Stimulated activated CD4-positive, alpha-beta T cell treated with anti-CD3 and anti-CD28 coated beads, TNF-alpha, amount 100 ng/mL, for 48 hours (primary cell): ENCODE results near the gene IFT74.

Experiments
- DNase-seq, 3 donors: peaks; one replicate each; pipeline ENCODE4 v3.0.0-alpha.2; 2020; ENCODE audit warnings: low read depth in 3 of 3

Gene IFT74

GRCh38 chr9:26974927-26975326, 18.7 kb downstream of the IFT74 start:
- no peak for DNase-seq

GRCh38 chr9:26975728-26976707, 19.8 kb downstream of the IFT74 start:
- DNase-seq, result no peak

DNA sequence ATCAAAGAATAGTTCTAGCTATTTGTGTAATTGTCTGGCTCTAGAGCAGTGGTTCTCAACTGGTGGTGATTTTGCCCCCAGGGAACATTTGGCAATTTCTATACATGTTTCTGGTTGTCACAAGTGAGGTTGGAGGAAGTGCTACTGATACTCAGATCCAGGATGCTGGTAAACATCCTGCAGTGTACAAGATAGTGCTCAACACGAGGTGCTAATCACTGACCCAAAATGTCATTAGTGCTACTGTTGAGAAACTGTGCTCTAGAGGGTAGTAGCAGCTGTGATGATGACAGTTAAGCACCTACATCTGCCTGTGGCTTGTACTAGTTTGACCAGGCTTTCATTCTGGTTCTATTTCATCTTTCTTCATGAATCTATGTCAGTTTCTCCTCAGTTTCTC, 27.1 kb downstream of the IFT74 start:
- DNase-seq, result no peak

DNA sequence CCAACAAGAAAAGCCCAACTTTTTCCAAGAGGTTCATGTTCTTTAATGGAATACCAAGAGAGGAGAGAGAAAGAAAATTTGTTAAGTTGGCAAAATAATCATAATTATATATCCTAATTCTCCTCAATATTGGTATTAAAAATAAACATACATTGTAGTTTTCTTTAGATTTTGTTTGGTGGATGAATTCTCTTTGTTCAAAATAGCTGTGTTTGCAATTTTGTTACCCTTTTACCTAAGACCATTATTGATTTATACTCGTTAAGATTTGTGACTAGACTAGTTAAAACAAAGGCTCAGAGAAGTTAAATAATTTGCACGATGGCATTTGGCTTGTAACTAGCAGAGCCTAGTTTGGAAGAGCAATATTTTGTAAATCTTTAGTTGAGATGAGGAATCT, 39.6 kb downstream of the IFT74 start:
- no peak for DNase-seq

GRCh38 chr9:27003426-27004077, 47.3 kb downstream of the IFT74 start:
- no peak for DNase-seq

DNA sequence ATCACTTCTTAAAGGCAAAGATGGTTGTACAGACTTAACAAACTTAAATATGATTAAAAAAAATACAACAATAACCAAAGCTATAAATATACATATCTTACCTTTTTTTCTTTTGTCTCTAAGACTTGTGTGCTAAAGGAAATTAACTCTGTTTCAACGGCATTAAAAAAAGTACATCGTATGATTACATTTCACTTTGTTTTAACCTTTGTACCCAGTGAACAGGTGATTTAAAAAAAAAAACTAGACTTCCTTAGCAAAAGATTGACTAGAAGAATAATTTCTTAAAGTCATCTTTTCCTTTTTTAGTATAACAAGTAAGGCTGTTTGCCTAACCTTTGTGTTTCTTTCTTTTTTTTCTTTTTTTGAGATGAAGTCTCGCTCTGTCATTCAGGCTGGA, 49.3 kb downstream of the IFT74 start, which contains the start of gene LRRC19:
Gene LRRC19 (minus strand): TSS at position 182 of the 400 bp plus-strand sequence. CDS start 5,978 bp downstream, outside the sequence.
- DNase-seq, result no peak

- no peak for DNase-seq
These were observed 63.4 kb downstream of the IFT74 start for GRCh38 chr9:27019589-27019988.

DNA sequence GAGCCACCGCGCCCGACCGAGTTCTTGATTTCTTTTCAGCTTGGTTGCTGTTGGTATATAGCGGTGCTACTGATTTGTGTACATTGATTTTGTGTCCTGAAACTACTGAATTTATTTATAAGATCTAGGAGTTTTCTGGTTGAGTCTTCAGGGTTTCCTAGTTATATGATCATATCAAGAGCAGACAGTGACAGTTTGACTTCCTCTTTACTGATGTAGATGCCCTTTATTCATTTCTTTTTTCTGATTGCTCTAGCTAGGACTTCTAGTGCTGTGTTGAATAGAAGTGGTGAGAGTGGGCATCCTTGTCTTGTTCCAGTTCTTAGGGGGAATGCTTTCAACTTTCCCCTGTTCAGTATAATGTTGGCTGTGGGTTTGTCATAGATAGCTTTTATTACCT, 66.7 kb downstream of the IFT74 start:
- no peak for DNase-seq

- DNase-seq, result no peak
These were observed 73.0 kb downstream of the IFT74 start for GRCh38 chr9:27029186-27029585.

GRCh38 chr9:27033815-27034403, 77.7 kb downstream of the IFT74 start:
- peak; percentile 8 to 33 (median 25) for DNase-seq

DNA sequence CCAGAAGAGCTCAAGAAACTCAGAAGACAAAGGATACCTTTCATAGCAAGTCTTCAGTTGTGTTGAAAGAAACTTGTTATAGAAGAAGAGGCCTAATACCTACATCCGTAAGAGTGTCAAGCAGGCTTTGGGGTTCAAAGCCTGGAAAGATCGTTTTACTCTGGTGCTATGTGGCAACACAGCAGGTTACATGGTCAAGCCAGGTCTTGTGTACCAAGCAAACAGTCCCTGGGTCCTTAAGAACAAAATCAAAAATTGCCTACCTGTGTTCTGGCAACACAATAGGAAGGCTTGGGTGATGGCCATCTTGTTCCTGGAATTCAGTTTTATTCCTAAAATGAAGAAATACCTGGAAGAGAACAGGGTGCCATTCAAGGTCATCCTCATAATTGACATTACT, 81.3 kb downstream of the IFT74 start:
- DNase-seq, result no peak

- no peak for DNase-seq
These were observed 85.5 kb downstream of the IFT74 start for GRCh38 chr9:27041746-27042145.

DNA sequence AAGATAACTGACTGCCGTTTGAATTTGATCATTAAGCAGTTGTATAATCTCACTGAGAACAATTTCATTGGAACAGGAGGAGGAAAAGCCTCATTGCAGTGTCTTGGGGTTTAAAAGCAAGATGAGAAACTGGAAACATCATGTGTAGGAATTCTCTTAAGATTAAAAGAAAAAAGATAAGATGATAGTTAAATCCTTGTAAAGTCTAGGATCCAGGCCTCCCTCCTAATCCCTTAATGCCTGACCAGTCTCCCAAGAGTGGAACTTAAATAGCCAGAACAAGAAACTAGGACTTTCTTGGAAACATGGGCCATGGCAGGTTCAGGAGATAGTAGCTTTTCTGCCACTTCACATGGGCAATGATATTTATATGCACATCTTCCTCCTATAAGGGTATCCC, 86.3 kb downstream of the IFT74 start:
- no peak for DNase-seq

DNA sequence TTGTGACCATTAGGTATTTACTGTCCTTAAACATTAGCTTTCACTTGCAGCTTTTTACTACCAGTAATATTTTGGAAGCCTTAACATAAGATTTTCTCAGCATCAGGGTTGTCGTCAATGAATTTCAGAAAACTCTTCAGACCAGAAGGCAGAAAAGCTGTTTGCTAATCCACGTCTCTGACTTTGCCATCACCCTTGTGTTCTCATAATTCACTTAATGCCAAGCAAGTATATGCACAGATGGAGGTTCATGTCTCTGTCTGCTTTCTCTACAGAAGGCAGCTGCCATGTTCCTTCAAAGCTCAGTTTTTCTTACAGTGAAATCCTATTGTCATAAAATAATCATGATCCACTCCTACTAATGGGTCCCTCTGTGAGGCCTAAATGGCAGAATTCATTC, 87.0 kb downstream of the IFT74 start:
- DNase-seq, result no peak

DNA sequence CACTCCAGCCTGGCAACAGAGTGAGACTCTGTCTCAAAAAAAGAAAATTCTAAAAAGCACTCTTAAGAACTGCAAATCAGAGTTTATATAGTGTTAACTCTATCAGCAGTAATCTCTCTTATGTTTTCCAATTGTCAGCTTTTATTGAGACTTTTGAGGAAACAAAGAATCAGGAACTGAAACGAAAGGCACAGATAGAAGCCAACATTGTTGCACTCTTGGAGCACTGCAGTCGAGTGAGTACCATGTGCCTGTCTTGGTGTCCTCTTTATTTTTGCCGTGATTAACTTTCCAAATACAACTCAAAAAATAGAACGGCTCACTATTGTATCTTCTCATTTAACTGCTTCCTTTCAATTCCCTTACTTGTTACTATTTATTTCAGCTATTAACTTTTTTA, 90.9 kb downstream of the IFT74 start:
- no peak for DNase-seq

DNA sequence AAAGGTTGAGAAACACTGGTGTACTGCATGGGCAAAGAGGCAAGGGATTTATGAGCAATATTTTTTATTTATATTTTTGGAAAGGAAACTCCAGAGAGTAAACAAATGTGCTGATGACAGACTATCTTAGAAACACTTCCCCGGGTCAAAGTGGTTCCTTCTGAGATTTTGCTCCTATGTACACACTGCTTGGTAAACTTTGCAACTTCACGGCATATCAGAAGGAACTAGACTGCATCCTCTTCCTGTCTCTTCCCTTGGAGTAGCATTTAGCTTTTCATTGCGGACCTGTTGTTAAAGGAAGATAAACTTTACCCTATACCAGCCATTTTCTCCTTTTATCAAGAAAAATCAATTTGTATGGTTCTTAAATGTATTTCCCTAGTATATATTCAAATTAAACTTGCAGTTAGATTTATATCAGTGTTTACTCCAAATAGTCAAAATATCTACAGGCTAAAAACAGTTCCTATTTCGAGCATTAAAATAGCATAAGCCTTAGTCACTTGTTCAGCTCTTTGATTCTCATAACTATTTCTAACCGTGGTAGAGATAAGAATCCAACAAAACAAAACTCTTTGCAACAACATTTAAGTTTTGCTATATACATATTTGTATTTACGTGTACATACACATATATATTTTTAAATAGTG, 97.3 kb downstream of the IFT74 start:
- DNase-seq, result no peak

- DNase-seq, result no peak
These were observed 97.9 kb downstream of the IFT74 start for GRCh38 chr9:27054125-27054524.

GRCh38 chr9:27054841-27055240, 98.6 kb downstream of the IFT74 start:
- DNase-seq, result no peak

GRCh38 chr9:27059412-27059811, 103.2 kb downstream of the IFT74 start:
- DNase-seq, result no peak

DNA sequence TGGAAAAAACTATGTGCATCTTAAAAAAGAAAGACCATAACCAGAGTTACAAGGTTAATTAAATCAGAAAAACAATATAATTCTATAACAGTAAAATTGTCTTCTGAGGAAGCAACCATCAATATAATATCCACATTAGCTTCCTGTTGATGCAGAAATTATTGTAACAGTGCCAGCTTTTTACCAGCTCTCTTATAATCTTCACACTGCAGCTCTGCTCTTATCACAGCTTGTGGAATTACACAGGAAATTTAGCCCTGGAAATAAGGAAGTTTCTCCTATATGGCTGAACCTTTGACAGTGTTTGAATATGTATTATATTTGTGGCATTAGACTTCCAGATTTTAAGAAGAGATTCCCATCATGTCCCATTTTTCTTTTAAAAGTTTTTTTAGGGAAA, 103.7 kb downstream of the IFT74 start:
- DNase-seq, result no peak

DNA sequence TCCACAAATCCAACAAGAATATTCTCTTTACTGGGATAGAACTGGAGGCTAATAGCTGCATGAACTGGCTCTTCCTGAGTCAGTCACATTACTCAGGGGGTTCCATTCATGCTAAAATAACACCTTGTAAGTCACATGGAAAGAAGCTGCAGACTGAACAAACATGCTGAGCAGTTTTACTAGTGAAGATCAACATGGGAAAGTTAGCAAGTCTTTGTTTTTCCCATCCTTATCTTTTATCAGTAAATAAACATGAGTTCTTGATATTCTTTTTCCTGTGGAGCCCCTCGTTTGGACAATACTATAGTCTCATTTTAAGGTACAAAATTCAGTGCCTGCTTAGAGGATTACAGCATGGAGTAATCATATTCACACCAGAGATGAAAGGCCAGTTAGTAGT, 109.1 kb downstream of the IFT74 start:
- DNase-seq, result no peak
